GM21528 (cell line): ENCODE results near the gene FHDC1.

ENCODE experiments used
- ATAC-seq: cut with Tn5 transposase; IDR thresholded peaks from one replicate; pipeline ENCODE4 v1.9.1; 2021; ENCODE audit warnings: mild to moderate bottlenecking, moderate library complexity; ENCODE audit not compliant: unreplicated experiment, low FRiP score

Gene FHDC1

DNA sequence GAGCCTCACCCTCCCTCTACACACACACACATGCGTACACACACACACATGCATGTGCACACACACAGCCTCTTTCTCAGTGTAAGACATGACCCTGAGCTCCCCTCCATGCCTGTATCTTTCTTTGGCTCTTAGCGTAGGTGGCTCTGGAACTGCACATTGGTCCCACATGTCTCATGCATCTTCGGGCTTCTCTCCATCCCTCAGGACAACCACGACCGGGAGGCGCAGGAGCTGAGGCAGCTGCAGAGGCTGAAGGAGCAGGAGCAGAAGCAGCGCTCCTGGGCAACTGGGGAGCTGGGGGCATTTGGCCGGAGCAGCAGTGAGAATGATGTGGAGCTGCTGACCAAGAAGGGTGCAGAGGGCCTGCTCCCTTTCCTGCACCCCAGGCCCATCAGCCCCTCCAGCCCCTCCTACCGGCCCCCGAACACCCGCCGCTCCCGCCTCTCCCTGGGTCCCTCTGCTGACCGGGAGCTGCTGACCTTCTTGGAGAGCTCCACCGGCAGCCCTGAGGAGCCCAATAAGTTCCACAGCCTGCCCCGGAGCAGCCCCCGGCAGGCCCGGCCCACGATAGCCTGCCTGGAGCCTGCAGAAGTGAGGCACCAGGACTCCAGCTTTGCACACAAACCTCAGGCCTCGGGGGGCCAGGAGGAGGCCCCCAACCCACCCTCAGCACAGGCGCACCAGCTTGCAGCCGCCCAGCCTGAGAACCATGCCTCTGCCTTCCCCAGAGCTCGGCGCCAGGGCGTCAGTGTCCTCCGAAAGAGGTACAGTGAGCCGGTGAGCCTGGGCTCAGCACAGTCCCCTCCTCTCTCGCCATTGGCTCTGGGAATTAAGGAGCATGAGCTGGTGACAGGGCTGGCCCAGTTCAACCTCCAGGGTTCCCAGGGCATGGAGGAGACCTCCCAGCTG, 38.6 kb downstream of the FHDC1 start:
- no peak for ATAC-seq

DNA sequence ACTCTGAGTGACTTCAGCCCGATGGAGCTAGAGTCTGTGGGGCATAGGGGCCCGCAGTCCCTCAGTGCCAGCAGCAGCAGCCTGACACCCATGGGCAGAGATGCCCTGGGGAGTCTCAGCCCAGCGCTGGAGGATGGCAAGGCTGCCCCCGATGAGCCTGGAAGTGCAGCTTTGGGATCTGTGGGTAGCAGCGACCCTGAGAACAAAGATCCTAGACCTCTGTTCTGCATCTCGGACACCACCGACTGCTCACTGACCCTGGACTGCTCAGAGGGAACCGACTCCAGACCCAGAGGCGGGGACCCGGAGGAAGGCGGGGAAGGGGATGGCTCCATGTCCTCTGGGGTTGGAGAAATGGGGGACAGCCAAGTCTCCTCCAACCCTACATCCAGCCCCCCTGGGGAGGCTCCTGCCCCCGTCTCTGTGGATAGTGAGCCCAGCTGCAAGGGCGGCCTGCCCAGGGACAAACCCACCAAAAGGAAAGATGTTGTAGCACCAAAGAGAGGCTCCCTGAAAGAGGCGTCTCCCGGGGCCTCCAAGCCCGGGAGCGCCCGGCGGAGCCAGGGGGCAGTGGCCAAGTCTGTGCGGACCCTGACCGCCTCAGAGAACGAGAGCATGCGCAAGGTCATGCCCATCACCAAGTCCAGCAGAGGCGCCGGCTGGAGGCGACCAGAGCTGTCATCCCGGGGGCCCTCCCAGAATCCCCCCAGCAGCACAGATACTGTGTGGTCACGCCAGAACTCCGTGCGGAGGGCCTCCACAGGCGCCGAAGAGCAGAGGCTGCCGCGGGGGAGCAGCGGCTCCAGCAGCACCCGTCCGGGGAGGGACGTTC, 39.5 kb downstream of the FHDC1 start:
- no peak for ATAC-seq

DNA sequence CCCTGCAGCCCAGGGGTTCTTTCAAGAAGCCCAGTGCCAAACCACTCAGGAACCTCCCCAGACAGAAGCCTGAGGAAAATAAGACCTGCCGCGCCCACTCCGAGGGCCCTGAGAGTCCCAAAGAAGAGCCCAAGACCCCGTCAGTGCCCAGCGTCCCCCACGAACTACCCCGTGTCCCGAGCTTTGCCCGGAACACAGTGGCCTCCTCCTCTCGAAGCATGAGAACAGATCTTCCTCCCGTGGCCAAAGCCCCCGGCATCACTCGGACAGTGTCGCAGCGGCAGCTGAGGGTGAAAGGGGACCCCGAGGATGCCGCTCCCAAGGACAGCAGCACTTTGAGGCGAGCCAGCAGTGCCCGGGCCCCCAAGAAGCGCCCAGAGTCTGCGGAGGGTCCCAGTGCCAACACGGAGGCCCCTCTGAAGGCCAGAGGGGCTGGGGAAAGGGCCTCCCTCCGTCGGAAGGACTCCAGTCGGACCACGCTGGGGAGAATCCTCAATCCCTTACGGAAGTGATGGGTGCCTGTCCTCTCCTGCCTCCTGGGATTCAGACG, 40.2 kb downstream of the FHDC1 start:
- ATAC-seq, result no peak

DNA sequence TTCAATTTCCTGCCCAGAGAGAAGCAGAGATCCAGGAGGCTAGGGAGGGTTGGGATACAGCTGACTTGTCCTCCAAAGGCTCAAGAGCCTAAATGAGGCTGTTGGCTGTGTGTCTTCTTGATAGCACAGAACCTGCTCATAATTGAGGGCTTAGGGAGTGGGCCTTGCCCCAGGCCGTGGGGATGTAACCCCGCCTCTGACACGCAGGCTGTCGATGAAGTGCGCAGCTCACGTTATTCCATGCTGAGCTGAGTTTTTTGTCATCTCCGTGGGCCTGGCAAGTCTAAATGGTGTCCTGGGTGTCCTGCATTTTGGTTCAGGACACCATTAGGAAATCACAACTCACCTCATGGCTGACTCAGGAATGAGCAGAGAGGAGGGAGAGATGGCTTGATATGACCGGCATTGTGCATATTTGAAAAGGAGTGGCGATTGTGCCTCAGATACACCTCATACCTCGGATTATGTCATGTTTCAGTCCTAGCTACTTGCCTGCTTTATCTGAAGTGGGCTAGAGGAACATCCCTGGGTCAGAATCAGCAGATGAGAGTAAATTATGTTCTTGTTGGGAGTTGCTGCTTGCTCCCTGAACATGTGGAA, 43.7 kb downstream of the FHDC1 start:
- no peak for ATAC-seq

DNA sequence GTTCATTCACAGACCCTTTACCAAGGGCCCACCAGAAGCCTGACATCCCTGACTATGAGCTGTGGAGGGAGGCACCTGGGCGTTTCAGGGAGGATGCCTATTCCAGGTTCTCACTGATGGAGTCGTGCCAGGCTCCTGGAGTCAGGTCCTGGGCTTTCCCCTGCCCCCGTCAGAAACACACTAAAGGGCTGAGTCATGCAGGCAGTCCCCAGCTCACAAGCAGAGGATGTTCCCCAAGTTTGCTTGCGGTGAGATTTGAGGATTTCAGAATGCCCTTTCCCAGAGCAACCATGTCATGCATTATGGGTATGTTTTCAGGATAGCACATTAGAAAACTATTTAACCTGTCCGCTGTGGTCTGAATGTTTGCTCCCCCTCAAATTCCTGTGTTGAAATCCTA, 45.2 kb downstream of the FHDC1 start:
- no peak for ATAC-seq

DNA sequence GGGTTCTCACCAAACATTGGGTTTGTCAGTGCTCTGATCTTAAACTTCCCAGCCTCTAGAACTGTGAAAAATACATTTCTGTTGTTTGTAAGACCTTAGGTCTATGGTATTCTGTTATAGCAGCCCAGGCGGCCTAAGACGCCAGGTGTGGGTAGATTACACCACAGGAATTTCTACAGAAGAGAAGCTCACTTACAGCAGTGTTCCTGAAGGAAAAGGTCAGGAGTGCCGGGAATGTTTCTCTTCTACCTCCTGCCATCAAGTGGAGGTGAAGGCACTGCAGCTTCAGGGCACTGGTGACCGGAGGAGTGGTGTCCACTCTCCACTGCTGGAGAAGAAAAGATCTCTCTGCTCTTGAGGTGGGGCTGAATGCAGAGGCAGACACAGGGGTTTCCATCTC, 45.7 kb downstream of the FHDC1 start:
- no peak for ATAC-seq

DNA sequence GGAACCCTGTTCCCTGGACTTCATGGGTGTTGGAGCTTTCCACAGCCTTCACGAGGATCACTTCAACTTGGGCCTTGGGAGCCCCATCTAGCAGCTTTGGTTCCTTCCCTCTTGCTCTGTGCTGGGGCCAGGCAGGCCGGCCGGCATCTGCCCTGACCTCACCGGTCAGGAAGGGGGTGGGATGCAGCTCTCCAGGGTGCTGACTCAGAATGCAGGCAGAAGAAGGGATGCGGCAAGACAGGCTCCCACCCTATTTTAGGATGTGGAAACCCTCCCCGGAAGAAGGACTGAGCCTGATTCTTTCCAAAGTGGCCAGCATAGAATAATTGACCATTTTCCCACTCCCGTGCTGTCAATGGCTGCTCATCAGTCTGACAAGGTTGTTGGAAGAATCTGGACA, 47.1 kb downstream of the FHDC1 start:
- no peak for ATAC-seq

DNA sequence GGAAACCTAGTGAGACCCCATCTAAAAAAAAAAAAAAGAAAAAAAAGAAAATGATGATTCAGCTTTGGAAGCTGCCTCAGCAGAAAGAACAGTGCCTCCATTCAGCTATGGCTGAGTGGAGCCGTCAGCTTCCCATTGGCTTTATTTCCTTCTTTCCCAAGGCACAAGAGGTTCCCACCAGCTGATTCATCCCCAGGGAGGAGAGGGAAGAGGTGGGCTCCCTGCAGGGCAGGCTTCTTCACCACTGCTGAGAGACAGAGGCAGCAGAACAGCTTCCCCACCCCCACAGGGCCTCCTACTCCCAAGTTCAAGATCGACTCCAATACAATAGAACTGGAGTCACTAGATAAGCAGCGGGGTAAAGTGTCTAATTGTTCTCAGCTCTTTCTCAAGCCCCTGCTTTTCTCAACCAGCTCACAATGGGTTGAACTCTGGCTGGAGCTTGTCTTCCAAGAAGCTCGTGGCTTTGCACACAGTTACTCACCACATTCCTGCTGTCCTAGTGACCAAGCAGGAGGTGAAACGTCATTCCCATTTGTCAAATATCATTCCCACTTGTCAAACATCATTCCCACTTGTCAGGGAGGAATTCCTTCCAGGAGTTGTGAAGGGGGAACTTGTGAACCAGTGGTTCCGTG, 47.8 kb downstream of the FHDC1 start:
- no peak for ATAC-seq

DNA sequence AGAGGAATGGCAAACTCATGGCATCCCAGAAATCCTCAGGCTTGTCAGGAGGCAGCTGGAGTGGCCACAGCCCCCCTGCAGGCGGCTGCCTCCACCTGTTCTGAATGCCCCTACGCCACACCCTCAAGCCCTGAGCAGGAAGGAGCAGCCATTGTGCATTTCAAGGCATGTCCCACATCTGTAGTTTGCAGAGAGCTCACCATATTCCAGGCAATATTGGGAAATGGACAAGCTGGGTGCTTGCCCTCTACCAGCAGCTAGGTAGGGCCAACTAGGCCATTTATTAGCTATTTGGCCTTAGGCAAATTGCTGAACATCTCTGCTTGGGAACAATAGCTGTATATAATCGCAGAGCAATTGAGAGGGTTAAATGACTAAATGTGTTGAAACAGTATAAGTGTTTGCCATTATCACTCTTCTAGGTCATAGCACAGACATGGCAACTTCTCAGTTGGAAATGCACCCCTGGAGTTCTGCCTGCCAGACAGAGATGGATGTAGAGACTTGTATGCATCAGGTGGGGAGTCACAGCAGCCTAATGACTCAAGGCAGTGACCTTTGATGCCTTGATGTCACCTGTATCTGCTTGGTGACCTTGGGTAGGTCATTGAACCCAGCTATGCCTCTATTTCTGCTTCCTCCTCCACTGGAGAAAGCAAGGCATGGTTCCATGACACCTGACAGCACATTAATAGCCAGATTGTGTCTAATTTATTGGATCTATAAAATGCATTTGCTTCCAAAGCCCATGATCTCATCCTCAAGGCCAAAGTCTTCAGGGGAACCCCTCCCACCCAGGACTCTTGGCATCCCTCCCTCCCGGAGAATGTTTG, 52.8 kb downstream of the FHDC1 start:
- ATAC-seq, result no peak

DNA sequence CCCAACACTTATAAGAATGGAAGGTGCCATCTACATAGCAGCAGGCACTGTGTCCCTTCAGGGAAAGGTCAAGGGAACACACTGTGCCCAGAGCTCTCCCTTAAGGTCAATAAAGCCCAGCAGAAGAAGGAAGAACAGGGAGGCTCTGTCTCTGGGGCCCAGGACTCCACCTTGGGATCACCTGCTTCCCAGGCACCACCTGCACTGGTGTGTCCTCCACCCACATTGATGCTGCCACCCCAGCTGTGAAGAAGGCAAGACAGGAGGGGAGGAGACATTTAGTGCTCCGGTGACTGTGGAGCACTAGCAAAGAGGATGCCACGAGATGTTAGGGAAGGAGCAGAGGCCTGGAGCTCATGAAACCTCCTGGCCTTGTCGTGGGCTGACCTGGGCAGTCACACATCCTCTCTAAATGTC, 53.4 kb downstream of the FHDC1 start:
- ATAC-seq, result no peak

DNA sequence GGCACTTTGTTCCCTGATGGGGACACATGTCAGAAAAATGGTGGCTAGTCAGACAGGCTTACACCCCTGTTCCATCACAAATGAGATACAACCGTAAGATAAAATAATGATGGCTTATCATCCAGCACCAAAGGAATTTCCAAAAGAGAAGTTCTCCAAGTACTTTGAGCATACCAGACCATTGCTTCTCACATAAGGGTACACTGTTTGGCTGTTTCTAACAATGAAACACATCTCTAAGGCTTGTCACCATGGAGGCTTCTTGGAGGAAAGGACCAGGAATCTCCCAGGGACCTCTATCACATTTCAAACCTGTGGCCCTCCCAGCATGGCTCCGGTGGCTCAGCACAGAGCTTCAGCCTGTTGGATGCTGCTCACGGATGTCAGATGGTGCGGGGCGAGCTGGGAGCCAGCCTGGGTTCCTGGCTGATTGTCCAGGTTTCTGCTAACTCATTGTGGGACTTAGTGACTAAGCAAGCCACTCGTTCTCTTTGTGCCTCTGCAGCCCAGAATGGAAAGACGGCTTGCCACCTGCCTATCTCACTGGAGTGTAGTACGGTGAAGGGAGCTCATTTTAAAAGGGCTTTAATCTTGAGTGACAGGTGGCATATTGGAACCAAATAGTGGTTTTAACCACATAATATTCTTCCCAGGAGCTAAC, 54.5 kb downstream of the FHDC1 start:
- ATAC-seq, result no peak

DNA sequence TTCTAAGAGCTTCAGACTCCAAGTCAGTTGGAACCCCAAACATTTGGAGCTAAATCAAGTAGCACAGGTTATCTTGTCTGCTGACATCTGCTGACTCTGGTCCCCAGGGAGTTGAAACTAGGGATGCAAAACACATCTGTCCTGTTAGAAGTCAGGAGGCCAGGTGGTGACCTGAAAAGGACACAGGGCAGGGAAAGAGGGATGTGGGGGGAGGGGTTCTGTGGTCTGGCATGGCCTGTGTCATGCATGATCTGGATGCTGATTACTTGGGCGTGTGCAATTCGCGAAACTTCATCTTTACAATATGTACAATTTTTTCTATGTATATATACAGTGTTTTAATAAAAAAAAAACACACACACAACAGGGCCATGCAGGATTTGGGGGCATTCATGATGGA, 55.3 kb downstream of the FHDC1 start:
- ATAC-seq, result no peak

DNA sequence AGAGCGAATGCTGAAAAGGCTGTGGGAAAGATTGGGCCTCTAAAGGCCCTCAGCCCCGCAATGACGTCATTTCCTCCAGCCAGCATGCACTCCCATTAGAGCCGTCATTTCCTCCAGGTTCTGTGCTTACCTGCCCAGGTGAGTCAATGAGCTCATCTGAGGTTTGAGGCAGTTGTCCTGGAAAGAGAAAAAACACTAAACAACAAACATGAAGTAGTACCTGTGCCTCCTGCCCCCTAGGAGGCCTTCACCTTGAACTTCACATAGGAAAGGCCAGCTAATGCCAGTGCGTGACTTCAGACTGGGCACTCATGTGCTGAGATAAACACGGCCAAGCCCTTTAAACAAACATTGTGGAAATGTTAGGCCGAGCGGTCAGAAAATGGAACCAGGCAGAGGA, 55.9 kb downstream of the FHDC1 start:
- ATAC-seq, result no peak

DNA sequence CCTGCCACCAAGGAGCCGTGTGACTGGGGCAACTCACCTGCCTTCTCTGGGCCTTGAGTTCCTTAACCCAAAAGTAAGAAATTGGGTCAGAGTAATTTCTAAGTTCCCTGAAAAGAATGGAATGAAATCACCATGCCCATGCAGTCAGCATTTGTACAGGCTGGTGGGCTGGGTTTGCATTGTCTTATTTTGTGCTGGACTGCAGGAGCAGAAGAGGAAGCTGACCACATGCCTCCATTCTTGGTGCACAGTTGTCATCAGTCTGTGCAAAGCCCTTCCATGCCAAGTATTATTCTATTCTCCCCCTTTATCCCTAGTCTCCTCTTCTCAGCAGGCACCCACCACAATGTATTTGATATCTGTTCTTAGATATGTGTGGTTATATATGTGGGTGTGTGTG, 56.3 kb downstream of the FHDC1 start:
- no peak for ATAC-seq

DNA sequence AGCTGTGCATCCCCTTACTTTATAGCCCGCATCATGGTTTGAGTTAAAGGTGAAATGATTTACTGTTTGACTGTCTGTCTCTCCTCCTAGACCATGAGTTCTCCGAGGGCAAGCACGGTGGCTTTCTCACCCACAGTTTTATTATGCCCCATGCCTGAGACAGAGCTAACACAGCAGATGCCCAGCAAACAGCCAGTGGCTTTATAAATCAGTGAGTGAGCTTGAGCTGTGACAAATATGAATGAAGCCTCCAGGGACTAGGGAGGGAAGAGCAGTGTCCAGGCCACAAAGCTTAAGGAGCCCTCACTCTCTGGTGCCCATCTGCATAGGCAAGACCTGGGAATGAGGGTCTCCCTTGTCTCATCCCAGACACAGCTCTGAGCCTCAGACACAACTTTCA, 57.9 kb downstream of the FHDC1 start:
- no peak for ATAC-seq

DNA sequence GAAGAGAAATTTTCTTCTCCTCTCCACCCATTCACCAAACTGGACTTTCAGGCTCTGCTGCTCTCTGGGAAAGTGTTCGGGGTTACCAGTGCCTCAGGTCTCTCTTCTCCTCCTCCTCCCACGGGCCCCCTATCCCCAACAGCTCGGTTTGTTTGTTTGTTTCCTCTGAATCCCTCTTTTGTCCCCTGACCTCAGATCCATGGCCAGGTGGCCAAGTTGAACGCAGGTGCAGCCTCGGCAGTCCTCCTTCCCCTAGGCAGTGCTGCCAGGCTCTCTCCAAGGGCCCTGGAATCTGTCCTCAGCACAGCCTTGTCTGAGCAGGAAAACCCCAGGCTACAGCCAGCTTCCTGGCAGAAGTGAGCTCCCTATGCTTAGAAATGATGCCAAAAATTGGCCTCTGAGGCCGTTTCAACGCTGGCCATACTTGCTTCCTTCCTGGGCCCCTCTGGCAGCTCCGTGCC, 60.0 kb downstream of the FHDC1 start:
- no peak for ATAC-seq

DNA sequence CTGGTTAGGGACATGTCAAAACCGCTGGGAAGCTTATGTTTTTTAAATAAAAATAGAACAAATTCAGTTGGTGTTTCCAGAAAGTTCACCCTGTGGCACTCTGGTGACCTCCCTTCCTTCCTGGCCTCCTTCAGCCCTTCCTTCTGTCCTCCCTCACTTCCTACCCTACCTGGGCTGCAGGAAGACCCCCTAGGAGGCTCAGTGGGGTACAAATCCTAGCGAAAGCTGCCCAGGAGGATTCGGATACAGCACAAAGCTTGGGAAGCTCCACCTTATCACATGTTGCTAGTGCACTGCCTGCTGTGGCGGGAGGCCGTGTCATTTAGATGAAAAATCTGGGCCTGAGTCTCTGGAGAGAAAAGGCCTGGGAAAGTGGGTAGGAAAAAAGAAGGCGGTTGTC, 60.5 kb downstream of the FHDC1 start:
- no peak for ATAC-seq

DNA sequence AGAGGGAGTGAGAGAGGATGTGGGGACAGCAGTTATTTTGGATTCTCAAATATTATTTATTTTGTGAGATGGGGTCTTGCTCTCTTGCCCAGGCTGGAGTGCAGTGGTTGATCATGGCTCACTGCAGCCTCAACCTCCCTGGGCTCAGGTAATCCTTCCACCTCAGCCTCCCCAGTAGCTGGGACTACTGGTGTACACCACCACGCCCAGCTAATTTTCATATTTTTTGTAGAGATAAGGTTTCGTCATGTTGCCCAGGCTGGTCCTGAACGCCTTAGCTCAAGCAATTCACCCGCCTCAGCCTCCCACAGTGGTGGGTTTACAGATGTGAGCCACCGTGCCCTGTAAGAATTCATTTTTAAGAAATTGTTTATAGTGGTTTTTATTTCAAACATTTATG, 61.2 kb downstream of the FHDC1 start:
- no peak for ATAC-seq
